HEK293 (cell line): ENCODE measurements around the gene ARHGAP26.
A peak's percentile ranks its signal among the peaks of the same experiment; 100 is the strongest.

Source experiments
- CTCF ChIA-PET: fragments of 350-600 bp; formaldehyde crosslinking; extraction: SDS; loops from one replicate; lab custom pipeline; 2021; ENCODE audit warnings: antibody characterized with exemption; lab: Yijun Ruan, JAX
- POLR2A ChIA-PET: fragments of 300-600 bp; formaldehyde crosslinking; extraction: SDS; loops from one replicate; lab custom pipeline; 2020; ENCODE audit warnings: antibody characterized with exemption, inconsistent platforms; lab: Yijun Ruan, JAX
- H3K27ac ChIP-seq: fragments of 200-500 bp; sonication (Bioruptor generic); 2 replicates; pipeline ENCODE4 v1.5.1; 2014; ENCODE audit warnings: low read depth, low read length, control low read depth, inconsistent platforms; ENCODE audit errors: extremely low read depth
- H3K36me3 ChIP-seq, 2 experiments: fragments of 200-500 bp in 1 of 2; sonication (Bioruptor generic) in 1 of 2; 1 replicate in 1 of 2; 2 replicates in 1 of 2; pipeline ENCODE4 v1.5.1; 2014 to 2017; ENCODE audit warnings: inconsistent platforms in 2 of 2, low read length in 2 of 2; ENCODE audit not compliant: control insufficient read depth in 2 of 2, insufficient read depth in 1 of 2
- H3K4me1 ChIP-seq: fragments of 200-500 bp; sonication (Bioruptor generic); 2 replicates; pipeline ENCODE4 v1.5.1; 2014; ENCODE audit warnings: mild to moderate bottlenecking, low read length, inconsistent platforms; ENCODE audit not compliant: control insufficient read depth, insufficient read depth
- H3K4me3 ChIP-seq: 2 replicates; pipeline ENCODE4 v1.5.1; 2011; ENCODE audit warnings: low read depth, mild to moderate bottlenecking, control low read depth, low read length, moderate library complexity
- H3K9me3 ChIP-seq: fragments of 200-500 bp; sonication (Bioruptor generic); 2 replicates; pipeline ENCODE4 v1.5.1; 2014; ENCODE audit warnings: low read depth, low read length, inconsistent platforms; ENCODE audit not compliant: control insufficient read depth, insufficient read depth
- GFI1B ChIP-seq: fragments of 450-650 bp; formaldehyde crosslinking; IDR thresholded peaks from 2 replicates; pipeline ENCODE4 v1.5.1; 2016; ENCODE audit warnings: missing biosample characterization, missing genetic modification characterization
- GLIS1 ChIP-seq: fragments of 450-650 bp; formaldehyde crosslinking; IDR thresholded peaks from 2 replicates; pipeline ENCODE4 v1.5.1; 2016; ENCODE audit warnings: missing biosample characterization, missing genetic modification characterization
- HOXC10 ChIP-seq: sonication (generic); formaldehyde crosslinking; IDR thresholded peaks from 2 replicates; pipeline ENCODE4 v1.8.1; 2023; ENCODE audit warnings: mild to moderate bottlenecking, missing genetic modification reagents
- HOXD13 ChIP-seq: sonication (generic); formaldehyde crosslinking; IDR thresholded peaks from 2 replicates; pipeline ENCODE4 v1.8.0; 2022; ENCODE audit warnings: missing genetic modification reagents, borderline replicate concordance
- IKZF3 ChIP-seq: fragments of 450-650 bp; IDR thresholded peaks from 2 replicates; pipeline ENCODE4 v1.5.0; 2018; ENCODE audit warnings: missing biosample characterization, mild to moderate bottlenecking, missing genetic modification characterization, moderate library complexity
- SCRT2 ChIP-seq: fragments of 450-650 bp; formaldehyde crosslinking; IDR thresholded peaks from 2 replicates; pipeline ENCODE4 v1.5.1; 2016; ENCODE audit warnings: missing biosample characterization, missing genetic modification characterization
- ZBTB20 ChIP-seq: fragments of 450-650 bp; formaldehyde crosslinking; IDR thresholded peaks from 2 replicates; pipeline ENCODE4 v1.5.1; 2016; ENCODE audit warnings: missing biosample characterization, missing genetic modification characterization
- ZFP37 ChIP-seq: fragments of 450-650 bp; formaldehyde crosslinking; IDR thresholded peaks from 2 replicates; pipeline ENCODE4 v1.5.1; 2016; ENCODE audit warnings: missing biosample characterization, missing genetic modification characterization
- ZNF2 ChIP-seq: fragments of 450-650 bp; formaldehyde crosslinking; IDR thresholded peaks from 2 replicates; pipeline ENCODE4 v1.5.1; 2016; ENCODE audit warnings: missing biosample characterization, missing genetic modification characterization
- ZNF223 ChIP-seq: fragments of 450-650 bp; formaldehyde crosslinking; IDR thresholded peaks from 2 replicates; pipeline ENCODE4 v1.5.1; 2016; ENCODE audit warnings: missing biosample characterization, missing genetic modification characterization
- ZNF24 ChIP-seq: fragments of 450-650 bp; formaldehyde crosslinking; IDR thresholded peaks from 2 replicates; pipeline ENCODE4 v1.5.1; 2016; ENCODE audit warnings: missing biosample characterization, missing genetic modification characterization
- ZNF266 ChIP-seq: fragments of 450-650 bp; formaldehyde crosslinking; IDR thresholded peaks from 2 replicates; pipeline ENCODE4 v1.5.1; 2016; ENCODE audit warnings: missing biosample characterization, missing genetic modification characterization, low read depth
- ZNF366 ChIP-seq: fragments of 450-650 bp; formaldehyde crosslinking; conservative IDR thresholded peaks from 2 replicates; pipeline ENCODE4 v1.5.1; 2016; ENCODE audit warnings: missing biosample characterization, missing genetic modification characterization
- ZNF433 ChIP-seq: fragments of 450-650 bp; formaldehyde crosslinking; IDR thresholded peaks from 2 replicates; pipeline ENCODE4 v1.5.1; 2016; ENCODE audit warnings: missing biosample characterization, missing genetic modification characterization, low read depth
- ZNF473 ChIP-seq: fragments of 450-650 bp; formaldehyde crosslinking; IDR thresholded peaks from 2 replicates; pipeline ENCODE4 v1.5.1; 2017; ENCODE audit warnings: missing biosample characterization, missing genetic modification characterization
- ZNF610 ChIP-seq: fragments of 450-650 bp; formaldehyde crosslinking; IDR thresholded peaks from 2 replicates; pipeline ENCODE4 v1.5.1; 2016; ENCODE audit warnings: missing biosample characterization, missing genetic modification characterization, borderline replicate concordance
- ZNF654 ChIP-seq: fragments of 450-650 bp; formaldehyde crosslinking; IDR thresholded peaks from 2 replicates; pipeline ENCODE4 v1.5.1; 2016; ENCODE audit warnings: low read depth, missing biosample characterization, missing genetic modification characterization
- ZNF658 ChIP-seq: fragments of 450-650 bp; formaldehyde crosslinking; IDR thresholded peaks from 2 replicates; pipeline ENCODE4; 2016; ENCODE audit warnings: missing biosample characterization, missing genetic modification characterization
- ZNF664 ChIP-seq: fragments of 450-650 bp; formaldehyde crosslinking; IDR thresholded peaks from 2 replicates; pipeline ENCODE4 v1.5.1; 2016; ENCODE audit warnings: missing biosample characterization, missing genetic modification characterization
- ZNF707 ChIP-seq: fragments of 450-650 bp; formaldehyde crosslinking; IDR thresholded peaks from 2 replicates; pipeline ENCODE4 v1.5.1; 2016; ENCODE audit warnings: missing biosample characterization, missing genetic modification characterization
- ZNF76 ChIP-seq: fragments of 450-650 bp; formaldehyde crosslinking; IDR thresholded peaks from 2 replicates; pipeline ENCODE4; 2016; ENCODE audit warnings: low read depth, missing biosample characterization, missing genetic modification characterization, borderline replicate concordance
- TF ChIP-seq, protein P1 (sequence below): fragments of 450-650 bp; formaldehyde crosslinking; IDR thresholded peaks from 2 replicates; pipeline ENCODE4; 2016; ENCODE audit warnings: missing biosample characterization, missing genetic modification characterization
- TF ChIP-seq, protein P2 (sequence below): fragments of 450-650 bp; formaldehyde crosslinking; IDR thresholded peaks from 2 replicates; pipeline ENCODE4 v1.5.1; 2017; ENCODE audit warnings: missing biosample characterization, missing genetic modification characterization
- TF ChIP-seq, protein P3 (sequence below): fragments of 450-650 bp; formaldehyde crosslinking; IDR thresholded peaks from 2 replicates; pipeline ENCODE4 v1.5.1; 2016; ENCODE audit warnings: missing biosample characterization, missing genetic modification characterization
- TF ChIP-seq, protein P4 (sequence below): fragments of 450-650 bp; IDR thresholded peaks from 2 replicates; pipeline ENCODE4 v1.5.1; 2018; ENCODE audit warnings: missing biosample characterization, missing genetic modification characterization

ARHGAP26 gene

DNA sequence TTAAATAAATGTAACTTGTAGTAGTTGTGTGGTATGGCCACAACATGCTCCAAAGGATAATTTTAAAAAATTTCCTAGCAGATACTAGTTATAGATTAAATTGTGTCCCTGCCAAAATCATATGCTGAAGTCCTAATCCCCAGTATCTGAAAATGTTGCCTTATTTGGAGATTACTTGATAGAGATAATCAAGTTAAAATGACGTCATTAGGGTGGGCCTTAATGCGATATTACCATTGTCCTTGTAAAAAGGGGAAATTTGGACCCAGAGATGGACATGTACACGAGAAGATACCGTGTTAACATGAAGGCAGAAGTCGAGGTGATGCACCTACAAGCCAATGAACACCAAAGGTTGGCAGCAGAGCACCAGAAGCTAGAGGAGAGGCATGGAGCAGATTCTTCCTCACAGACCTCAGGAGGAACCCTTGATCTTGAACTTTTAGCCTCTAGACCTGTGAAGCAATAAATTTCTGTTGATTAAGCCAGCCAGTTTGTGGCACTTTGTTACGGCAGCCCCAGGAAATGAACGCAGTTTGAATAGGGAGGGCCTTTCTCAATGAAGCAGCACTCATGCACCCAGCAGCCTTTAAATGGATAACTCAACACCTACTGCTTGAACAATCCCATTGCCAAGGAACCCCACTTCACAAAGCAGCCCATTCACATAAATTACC lies 148.9 kb downstream of the ARHGAP26 start:
- Histone ChIP-seq H3K36me3 (no peaks in the 10 kb centered on the region), H3K9me3 (no peaks in the 10 kb centered on the region), H3K27ac (no peak overlapping the region), H3K4me3 (no peak overlapping the region), H3K4me1 (peaks cover 3% of the 10 kb centered on the region)
- ChIA-PET POLR2A (no interaction called here), CTCF (interaction anchor here (0.7 to 1.3 kb wide), 6 partner anchors 19 to 1261 kb away, joined by 3 to 4 read pairs (median 4); no protein-coding TSS in a partner anchor)
- TF ChIP-seq ZBTB20 (tag by site-specific recombination) (no peak), ZFP37 (tag by site-specific recombination) (no peak), ZNF24 (no peak), ZNF658 (tag by site-specific recombination) (no peak), HOXC10 (no peak), ZNF76 (tag by site-specific recombination) (no peak), ZNF366 (tag by site-specific recombination) (no peak), ZNF654 (tag by site-specific recombination) (no peak), HOXD13 (CRISPR knock-in tag) (no peak), ZNF610 (no peak), ZNF223 (tag by site-specific recombination) (no peak), GLIS1 (tag by site-specific recombination) (no peak), ZNF266 (tag by site-specific recombination) (no peak), IKZF3 (no peak), ZNF2 (tag by site-specific recombination) (no peak)
- TF ChIP-seq, protein P1, sequence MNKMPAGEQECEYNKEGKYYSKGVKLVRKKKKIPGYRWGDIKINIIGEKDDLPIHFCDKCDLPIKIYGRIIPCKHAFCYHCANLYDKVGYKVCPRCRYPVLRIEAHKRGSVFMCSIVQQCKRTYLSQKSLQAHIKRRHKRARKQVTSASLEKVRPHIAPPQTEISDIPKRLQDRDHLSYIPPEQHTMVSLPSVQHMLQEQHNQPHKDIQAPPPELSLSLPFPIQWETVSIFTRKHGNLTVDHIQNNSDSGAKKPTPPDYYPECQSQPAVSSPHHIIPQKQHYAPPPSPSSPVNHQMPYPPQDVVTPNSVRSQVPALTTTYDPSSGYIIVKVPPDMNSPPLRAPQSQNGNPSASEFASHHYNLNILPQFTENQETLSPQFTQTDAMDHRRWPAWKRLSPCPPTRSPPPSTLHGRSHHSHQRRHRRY (tag by site-specific recombination): no peak
- TF ChIP-seq, all 188 proteins: peak for 0

DNA sequence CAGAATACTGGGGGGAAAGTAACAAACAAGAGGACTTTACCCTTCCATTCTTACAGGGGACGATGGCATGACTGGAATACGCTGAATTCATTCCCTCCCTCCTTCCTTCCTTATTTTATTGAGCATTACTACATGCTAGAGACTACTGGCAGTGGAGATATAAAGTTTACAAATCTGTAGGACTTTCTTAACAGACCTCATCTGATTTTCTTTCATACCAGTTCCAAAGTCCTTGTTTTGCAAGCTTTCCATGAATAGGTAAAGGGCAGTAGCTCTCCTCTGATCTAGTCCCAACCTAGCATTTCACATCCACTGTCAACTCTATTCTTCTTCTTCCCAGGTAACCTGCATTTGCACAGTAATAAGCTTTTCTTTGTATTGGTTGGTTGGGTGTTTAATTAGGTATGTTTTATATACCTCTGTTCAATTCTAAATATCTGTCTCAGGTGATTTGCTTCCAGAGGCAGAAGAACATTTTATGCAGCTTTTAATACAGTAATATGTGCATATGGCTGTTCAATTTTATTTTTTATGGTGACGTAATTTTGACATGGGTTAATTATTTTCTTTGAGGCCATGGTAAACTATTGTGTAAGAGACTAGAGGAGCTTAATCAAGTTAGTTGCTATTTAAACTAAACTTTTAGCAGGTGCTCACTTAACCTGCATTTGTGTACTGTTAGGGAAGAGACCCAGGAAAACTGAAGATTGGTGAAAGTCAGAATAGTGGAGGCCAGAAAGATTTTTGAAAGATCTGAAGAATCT lies 150.9 kb downstream of the ARHGAP26 start:
- Histone ChIP-seq H3K27ac (no peak overlapping the region), H3K36me3 (no peaks in the 10 kb centered on the region), H3K4me1 (peaks cover 5% of the 10 kb centered on the region), H3K4me3 (no peak overlapping the region), H3K9me3 (no peaks in the 10 kb centered on the region)
- ChIA-PET CTCF (interaction anchor here (0.5 to 2.9 kb wide), 22 partner anchors 9 to 1270 kb away, joined by 3 to 13 read pairs (median 4); no protein-coding TSS in a partner anchor), POLR2A (no interaction called here)
- TF ChIP-seq ZNF664 (peak; percentile 31; the same call in 1 of the 2 replicates), ZNF707 (tag by site-specific recombination) (no peak)

DNA sequence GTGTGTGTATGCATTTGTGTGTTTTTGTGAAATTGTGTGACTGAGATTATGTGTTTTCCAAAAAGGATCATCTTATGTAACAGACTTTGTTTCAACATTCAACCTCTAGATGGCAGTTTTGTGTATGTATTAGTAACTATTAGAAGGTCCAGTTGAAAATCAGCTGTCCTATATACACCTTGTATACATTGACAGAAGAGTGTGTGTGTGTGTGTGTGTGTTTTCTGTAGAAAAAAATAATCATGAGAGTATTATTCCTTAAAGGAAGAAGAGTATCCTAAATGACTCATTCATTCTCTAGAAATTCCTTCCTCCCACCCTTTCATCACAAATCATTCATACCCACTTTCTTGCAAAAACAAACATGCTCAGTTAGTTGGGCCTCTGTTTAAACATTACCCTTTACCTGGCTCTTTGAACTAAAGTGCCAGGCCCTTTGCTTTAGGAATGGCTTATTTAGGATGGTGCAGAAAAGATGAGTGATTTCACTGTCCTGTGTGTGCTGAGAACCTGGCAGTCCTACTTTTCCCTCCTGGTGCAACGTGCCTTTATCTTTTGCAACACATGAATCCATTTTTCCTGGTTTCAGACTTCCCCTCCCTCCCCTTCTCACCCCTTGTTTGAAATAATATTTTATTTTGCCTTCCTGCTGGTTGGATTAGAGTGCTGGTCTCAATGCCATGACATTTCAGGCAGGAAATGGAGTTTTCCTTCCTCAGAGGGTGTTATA lies 152.2 kb downstream of the ARHGAP26 start:
- POLR2A ChIA-PET: no interaction called here

More for the DNA sequence above, 152.2 kb downstream of the ARHGAP26 start:
- Histone ChIP-seq H3K4me1 (peaks cover 10% of the 10 kb centered on the region), H3K4me3 (no peak overlapping the region), H3K27ac (no peak overlapping the region), H3K9me3 (no peaks in the 10 kb centered on the region), H3K36me3 (no peaks in the 10 kb centered on the region)
- CTCF ChIA-PET: interaction anchor here (0.6 to 2.9 kb wide), 15 partner anchors 11 to 1269 kb away, joined by 3 to 13 read pairs (median 5); no protein-coding TSS in a partner anchor
- TF ChIP-seq, protein P2, sequence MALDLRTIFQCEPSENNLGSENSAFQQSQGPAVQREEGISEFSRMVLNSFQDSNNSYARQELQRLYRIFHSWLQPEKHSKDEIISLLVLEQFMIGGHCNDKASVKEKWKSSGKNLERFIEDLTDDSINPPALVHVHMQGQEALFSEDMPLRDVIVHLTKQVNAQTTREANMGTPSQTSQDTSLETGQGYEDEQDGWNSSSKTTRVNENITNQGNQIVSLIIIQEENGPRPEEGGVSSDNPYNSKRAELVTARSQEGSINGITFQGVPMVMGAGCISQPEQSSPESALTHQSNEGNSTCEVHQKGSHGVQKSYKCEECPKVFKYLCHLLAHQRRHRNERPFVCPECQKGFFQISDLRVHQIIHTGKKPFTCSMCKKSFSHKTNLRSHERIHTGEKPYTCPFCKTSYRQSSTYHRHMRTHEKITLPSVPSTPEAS: no peak
- no peak for TF ChIP-seq ZNF473 (tag by site-specific recombination)
- TF ChIP-seq GFI1B (tag by site-specific recombination): no peak
- TF ChIP-seq, protein P3, sequence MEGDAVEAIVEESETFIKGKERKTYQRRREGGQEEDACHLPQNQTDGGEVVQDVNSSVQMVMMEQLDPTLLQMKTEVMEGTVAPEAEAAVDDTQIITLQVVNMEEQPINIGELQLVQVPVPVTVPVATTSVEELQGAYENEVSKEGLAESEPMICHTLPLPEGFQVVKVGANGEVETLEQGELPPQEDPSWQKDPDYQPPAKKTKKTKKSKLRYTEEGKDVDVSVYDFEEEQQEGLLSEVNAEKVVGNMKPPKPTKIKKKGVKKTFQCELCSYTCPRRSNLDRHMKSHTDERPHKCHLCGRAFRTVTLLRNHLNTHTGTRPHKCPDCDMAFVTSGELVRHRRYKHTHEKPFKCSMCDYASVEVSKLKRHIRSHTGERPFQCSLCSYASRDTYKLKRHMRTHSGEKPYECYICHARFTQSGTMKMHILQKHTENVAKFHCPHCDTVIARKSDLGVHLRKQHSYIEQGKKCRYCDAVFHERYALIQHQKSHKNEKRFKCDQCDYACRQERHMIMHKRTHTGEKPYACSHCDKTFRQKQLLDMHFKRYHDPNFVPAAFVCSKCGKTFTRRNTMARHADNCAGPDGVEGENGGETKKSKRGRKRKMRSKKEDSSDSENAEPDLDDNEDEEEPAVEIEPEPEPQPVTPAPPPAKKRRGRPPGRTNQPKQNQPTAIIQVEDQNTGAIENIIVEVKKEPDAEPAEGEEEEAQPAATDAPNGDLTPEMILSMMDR: 0 out of 2 replicates have a peak, but pooled peaks have one; percentile 15
- TF ChIP-seq ZNF654 (tag by site-specific recombination): peak; percentile 69
- TF ChIP-seq, protein P4, sequence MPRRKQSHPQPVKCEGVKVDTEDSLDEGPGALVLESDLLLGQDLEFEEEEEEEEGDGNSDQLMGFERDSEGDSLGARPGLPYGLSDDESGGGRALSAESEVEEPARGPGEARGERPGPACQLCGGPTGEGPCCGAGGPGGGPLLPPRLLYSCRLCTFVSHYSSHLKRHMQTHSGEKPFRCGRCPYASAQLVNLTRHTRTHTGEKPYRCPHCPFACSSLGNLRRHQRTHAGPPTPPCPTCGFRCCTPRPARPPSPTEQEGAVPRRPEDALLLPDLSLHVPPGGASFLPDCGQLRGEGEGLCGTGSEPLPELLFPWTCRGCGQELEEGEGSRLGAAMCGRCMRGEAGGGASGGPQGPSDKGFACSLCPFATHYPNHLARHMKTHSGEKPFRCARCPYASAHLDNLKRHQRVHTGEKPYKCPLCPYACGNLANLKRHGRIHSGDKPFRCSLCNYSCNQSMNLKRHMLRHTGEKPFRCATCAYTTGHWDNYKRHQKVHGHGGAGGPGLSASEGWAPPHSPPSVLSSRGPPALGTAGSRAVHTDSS: no peak
- TF ChIP-seq ZNF433 (tag by site-specific recombination): no peak
- TF ChIP-seq SCRT2 (tag by site-specific recombination): peak; percentile 54; the same call in 1 of the 2 replicates
- peak; percentile 96 for TF ChIP-seq ZNF2 (tag by site-specific recombination)
